IPS-18c (cell line): ENCODE measurements around the gene MED12L.
"Not testable (repeated sequence)": the region's sequence is repeated elsewhere in the genome, so short reads cannot be mapped to it uniquely, and the experiment has no call there.

Source experiments
- H3K4me3 ChIP-seq: 2 replicates; pipeline ENCODE4 v1.7.0; 2013; ENCODE audit warnings: low read depth, mild to moderate bottlenecking, low read length, moderate library complexity; ENCODE audit not compliant: insufficient read depth
- H3K9me3 ChIP-seq: one replicate; pipeline ENCODE4 v1.6.1; 2013; ENCODE audit warnings: mild to moderate bottlenecking, low read length, moderate library complexity; ENCODE audit not compliant: control insufficient read depth, insufficient read depth

The MED12L gene

GRCh38 chr3:151214459-151214858 lies 129.0 kb downstream of the MED12L start:
- no peak overlapping the region for H3K4me3 ChIP-seq
- no peaks in the 10 kb centered on the region for H3K9me3 ChIP-seq

GRCh38 chr3:151216641-151217607 lies 131.5 kb downstream of the MED12L start:
- Histone ChIP-seq H3K9me3 (no peaks in the 10 kb centered on the region), H3K4me3 (no peak overlapping the region)

GRCh38 chr3:151218136-151218535 lies 132.7 kb downstream of the MED12L start:
- H3K9me3 ChIP-seq, result no peaks in the 10 kb centered on the region
- H3K4me3 ChIP-seq, result no peak overlapping the region

- Histone ChIP-seq H3K4me3 (no peak overlapping the region), H3K9me3 (no peaks in the 10 kb centered on the region)
Observed at GRCh38 chr3:151219056-151219455, 133.6 kb downstream of the MED12L start.

- no peaks in the 10 kb centered on the region for H3K9me3 ChIP-seq
Observed at GRCh38 chr3:151224268-151224866, 138.9 kb downstream of the MED12L start.

GRCh38 chr3:151225040-151225975 lies 139.8 kb downstream of the MED12L start:
- H3K4me3 ChIP-seq, result no peak overlapping the region
- no peaks in the 10 kb centered on the region for H3K9me3 ChIP-seq

More at GRCh38 chr3:151224268-151224866, 138.9 kb downstream of the MED12L start:
- H3K4me3 ChIP-seq, result no peak overlapping the region

GRCh38 chr3:151226088-151226563 lies 140.7 kb downstream of the MED12L start:
- Histone ChIP-seq H3K9me3 (no peaks in the 10 kb centered on the region), H3K4me3 (no peak overlapping the region)

GRCh38 chr3:151226825-151227224 lies 141.4 kb downstream of the MED12L start:
- Histone ChIP-seq H3K4me3 (no peak overlapping the region), H3K9me3 (no peaks in the 10 kb centered on the region)

- Histone ChIP-seq H3K9me3 (no peaks in the 10 kb centered on the region), H3K4me3 (no peak overlapping the region)
Observed at GRCh38 chr3:151227266-151227806, 141.9 kb downstream of the MED12L start.

GRCh38 chr3:151227807-151228665 lies 142.6 kb downstream of the MED12L start:
- no peaks in the 10 kb centered on the region for H3K9me3 ChIP-seq
- no peak overlapping the region for H3K4me3 ChIP-seq

- H3K4me3 ChIP-seq, result no peak overlapping the region
- no peaks in the 10 kb centered on the region for H3K9me3 ChIP-seq
Observed at GRCh38 chr3:151228666-151229040, 143.2 kb downstream of the MED12L start.

- Histone ChIP-seq H3K4me3 (no peak overlapping the region), H3K9me3 (no peaks in the 10 kb centered on the region)
Observed at GRCh38 chr3:151230646-151231045, 145.2 kb downstream of the MED12L start.

GRCh38 chr3:151232403-151232802 lies 146.9 kb downstream of the MED12L start:
- not testable (repeated sequence) for H3K9me3 ChIP-seq, H3K4me3 ChIP-seq

- Histone ChIP-seq H3K4me3 (no peak overlapping the region), H3K9me3 (no peaks in the 10 kb centered on the region)
Observed at GRCh38 chr3:151232991-151233390, 147.5 kb downstream of the MED12L start.

GRCh38 chr3:151234825-151235224 lies 149.4 kb downstream of the MED12L start:
- H3K9me3 ChIP-seq, result no peaks in the 10 kb centered on the region
- H3K4me3 ChIP-seq, result no peak overlapping the region

GRCh38 chr3:151236316-151236715 lies 150.9 kb downstream of the MED12L start:
- Histone ChIP-seq H3K9me3 (no peaks in the 10 kb centered on the region), H3K4me3 (no peak overlapping the region)
